NCI-H187 (cell line): ENCODE data around the gene KCNAB1.
"Not testable (repeated sequence)": the region's sequence is repeated elsewhere in the genome, so short reads cannot be mapped to it uniquely, and the experiment has no call there.

Source experiments
- DNase-seq, 2 experiments: peaks; one replicate each; lab custom pipeline; 2025; lab: John Stamatoyannopoulos, UW

KCNAB1 gene

DNA sequence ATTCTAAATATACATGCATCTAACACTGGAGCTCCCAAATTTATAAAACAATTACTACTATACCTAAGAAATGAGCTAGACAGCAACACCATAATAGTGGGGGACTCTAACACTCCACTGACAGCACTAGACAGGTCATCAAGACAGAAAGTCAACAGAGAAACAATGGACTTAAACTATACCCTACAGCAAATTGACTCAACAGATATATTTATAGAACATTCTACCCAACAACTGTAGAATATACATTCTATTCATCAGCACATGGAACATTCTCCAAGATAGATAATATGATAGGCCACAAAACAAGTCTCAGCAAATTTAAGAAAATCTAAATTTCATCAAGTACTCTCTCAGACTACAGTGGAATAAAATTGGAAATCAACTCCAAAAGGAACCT lies 102.0 kb downstream of the KCNAB1 start:
- DNase-seq, result not testable (repeated sequence)

GRCh38 chr3:156224046-156224445 lies 103.7 kb downstream of the KCNAB1 start:
- DNase-seq, result not testable (repeated sequence)

DNA sequence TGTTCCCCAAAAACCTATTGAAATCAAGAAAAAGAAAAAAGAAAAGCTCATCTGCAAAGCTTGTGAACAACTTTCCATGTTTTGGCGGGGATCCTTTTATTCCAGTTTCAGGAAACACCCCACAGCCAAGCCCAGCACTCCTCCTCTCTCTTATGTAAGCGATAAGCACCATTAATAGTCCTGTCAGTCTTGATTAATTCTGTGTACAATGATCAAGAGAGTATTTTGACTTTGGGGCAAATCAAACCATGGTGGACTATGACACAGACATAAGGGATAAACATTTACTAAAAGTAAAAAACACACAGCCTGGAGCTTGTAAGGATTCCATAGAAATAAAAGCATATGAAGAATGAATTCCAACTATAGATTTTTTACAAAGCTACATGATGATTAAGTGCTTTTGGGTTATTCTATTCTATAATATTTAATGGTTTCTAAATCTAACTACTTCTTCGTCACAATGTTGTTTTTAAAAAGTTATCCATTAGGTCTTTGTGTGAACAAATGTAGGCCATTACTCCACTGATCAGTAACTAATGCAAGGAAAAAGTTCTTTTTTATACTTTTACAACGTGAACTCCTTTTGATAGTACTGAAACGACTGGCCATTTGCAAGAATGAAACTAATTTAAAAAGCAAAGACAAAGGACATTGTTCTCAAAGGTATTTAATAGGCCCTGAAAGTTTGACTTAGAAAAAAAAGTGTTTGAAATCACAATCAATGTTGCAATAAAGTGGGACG lies 106.5 kb downstream of the KCNAB1 start:
- no peak for DNase-seq

GRCh38 chr3:156227704-156228103 lies 107.3 kb downstream of the KCNAB1 start:
- no peak for DNase-seq

- DNase-seq, result no peak
Observed at GRCh38 chr3:156230278-156230900, 110.0 kb downstream of the KCNAB1 start.

DNA sequence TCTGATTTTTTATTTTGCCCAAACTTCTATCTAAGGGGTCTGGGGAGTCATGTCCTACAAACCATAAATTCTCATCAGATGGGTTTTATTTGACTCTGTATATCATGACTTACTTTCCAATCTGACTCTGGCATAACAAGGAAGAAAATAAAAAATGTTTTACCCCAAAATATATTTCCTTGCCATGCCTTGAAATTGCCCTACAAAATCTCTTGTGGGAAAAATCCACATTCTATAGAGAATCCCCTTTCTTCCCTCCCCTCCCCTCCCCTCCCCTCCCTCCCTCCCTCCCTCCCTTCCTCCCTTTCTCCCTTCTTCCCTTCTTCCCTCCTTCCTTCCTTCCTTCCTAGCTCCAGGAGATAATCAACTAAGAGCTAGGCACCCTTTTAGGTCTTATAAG lies 110.8 kb downstream of the KCNAB1 start:
- DNase-seq, result not testable (repeated sequence)

DNA sequence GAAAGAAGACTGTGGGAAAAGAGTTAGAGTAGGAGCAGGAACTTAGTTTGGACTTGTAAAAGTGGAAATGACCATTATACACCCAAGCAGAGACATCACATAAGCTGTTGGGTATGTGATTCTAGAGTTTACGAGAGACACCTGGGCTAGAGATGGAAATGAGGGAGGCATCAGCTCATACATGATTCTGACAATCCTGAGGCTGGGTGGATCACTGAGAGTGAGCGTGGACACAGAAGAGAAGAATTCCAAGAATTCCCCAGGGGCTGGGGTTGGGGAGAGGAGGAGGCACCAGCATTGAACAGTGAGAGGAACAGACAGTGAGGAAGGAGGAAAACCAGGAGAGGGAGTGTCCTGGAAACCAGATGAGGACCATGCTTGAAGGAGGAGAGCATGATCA lies 113.5 kb downstream of the KCNAB1 start:
- DNase-seq, result no peak

DNA sequence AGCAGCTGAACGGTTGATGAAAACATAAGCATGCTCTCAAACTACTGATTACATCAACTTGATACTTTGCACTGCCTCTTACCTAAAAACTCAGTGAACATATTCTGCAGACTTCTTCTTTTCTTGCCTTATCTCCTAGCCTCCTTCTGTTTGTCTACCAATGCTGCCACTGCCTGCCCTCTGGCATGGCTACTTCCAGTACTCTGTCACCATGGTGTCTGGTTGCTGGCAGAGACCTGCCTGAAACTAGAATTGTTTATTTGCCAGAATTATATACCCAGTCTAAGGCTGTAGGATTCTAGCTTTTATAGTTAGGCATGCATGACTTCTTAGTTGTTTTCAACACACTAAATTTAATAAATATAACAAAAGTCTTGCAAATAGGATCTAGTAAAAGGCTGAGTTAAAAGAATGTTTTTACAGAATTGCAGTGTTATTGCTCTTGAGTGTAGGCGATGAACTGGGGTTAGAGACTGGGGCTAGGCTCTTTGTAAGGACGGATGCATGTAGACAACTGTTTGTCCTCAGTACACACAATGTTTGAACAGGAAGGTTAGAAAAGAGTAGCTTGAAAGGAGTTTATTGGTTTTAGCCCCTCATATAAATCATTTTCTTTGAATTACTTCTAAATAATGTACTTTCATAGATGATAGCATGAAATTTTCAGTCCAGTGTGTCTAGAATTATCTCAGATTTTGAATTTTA lies 116.3 kb downstream of the KCNAB1 start:
- no peak for DNase-seq

- DNase-seq, result no peak
Observed at GRCh38 chr3:156240642-156241041, 120.3 kb downstream of the KCNAB1 start.

DNA sequence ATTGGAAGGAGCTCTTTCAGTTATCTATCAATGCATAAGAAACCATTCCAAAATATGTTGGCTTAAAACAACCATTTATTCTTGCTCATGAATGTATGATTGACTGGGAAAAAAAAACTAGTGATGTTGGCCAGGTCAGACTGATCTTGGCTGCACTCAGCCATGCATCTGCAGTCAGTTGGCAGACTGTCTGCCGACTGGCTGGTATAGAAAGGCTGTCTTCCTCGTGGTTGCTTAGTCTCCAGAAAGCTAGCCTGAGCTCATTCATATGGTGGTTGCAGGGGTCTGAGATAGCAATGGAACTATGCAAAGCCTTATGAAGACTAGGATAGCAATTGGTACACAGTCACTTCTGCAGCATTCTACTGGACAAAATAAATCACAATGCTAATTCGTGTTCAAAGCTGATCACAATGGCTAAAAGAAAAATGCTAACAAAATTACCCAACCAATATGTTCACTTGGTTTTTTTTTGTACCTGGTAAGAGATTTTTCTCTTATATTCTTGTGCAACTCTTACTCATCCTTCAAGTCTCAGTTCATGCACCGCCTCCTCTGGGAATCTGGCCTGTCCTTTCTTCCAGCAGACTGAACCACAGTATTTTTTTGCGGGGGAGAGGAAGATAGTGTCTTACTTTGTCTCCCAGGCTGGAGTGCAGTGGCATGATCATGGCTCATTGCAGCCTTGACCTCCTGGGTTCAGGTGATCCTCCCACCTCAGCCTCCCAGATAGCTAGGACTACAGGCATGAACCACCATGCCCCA lies 126.8 kb downstream of the KCNAB1 start:
- no peak for DNase-seq

DNA sequence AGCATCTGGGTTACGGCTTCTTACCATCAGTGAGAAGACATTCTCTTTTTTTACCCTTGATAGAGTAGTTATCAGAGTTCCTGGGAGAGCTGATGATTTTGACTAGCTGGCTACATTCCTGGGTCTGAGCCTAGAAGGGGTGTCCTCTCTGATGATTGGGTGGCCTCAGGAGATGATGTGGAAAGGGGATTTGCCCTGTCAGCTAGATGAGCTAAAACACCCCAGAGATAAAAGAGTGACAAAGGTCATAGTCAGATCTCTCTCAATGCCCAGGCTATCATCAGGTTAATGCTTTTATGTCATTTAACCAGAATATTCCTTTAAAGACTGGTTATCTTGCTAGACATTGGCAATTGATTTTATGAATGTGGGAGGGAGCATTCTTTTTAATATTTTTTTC lies 130.2 kb downstream of the KCNAB1 start:
- DNase-seq, result no peak

DNA sequence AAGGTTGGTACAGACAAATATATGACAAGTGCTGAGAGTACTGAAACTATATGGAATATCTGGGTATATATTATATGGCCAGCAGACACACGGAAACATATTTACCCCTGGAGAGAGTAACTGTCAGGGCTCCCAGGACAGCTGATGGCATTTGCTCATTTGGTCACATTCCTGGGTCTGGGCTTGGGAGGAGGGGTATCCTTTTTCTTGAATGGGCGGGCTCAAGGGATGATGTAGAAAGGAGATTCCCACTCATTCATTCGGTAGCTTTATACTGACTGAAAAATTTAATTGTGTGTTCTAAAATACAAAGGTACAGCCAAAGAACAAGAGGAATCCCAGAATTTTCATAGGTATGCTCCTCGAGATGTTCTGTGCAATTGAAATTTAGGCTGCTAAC lies 131.0 kb downstream of the KCNAB1 start:
- DNase-seq, result no peak

- no peak for DNase-seq
Observed at GRCh38 chr3:156252656-156253055, 132.3 kb downstream of the KCNAB1 start.

DNA sequence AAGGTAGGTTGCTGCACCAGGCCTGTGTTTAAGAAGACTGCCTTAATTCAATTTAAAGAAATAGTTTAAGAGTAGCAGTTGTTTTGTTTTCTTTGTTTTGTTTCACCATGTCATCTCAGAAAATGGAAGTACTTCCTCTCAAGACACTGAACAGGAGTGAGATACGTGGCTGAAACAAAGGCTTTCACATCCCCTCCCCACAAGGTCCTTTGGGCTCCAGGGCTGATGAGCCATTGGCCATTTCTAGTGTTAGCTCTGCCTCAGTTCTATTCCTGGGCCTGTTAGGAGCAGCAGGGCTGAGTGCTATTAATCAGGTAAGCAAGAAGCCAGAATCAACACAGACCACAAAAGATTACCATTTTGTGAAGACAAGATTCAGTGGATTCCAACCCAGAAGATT lies 132.8 kb downstream of the KCNAB1 start:
- no peak for DNase-seq

DNA sequence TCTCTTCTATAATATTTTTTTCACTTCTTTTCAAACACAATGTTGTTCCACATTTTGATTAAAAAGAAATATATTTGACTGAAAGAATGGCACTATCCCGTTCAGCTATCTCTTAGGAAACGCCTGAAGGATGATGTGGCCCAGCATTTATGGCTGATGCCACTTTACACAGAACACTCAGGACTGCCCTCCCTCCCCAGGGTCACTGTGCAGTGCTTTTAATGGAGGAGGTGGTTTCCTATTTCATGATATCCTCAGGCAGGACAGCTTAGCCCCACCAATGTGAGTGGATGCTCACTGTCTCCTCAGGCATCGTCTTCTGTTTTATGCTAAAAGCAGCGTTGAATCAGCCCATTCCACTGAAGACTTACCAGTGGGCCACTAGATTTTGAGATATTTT lies 135.9 kb downstream of the KCNAB1 start:
- DNase-seq, result no peak

DNA sequence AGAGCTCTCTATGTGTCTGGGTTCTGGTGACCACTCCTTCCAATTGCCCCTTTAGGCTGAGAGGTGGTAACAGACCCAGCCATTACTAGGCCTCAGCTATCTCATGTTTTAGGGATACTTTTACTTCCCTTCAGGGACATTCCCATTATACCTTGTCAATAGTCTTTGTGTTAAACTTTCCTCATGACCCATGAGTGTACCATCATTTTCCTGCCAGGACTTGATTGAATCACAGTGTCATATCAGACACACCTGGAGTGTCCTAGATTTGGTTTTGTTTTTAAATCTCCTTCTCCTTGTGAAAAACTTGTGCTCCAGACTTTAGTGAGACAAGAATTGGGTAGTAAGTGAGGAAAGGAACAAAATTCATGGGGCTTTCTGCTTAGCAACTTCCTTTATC lies 136.6 kb downstream of the KCNAB1 start:
- DNase-seq, result no peak

DNA sequence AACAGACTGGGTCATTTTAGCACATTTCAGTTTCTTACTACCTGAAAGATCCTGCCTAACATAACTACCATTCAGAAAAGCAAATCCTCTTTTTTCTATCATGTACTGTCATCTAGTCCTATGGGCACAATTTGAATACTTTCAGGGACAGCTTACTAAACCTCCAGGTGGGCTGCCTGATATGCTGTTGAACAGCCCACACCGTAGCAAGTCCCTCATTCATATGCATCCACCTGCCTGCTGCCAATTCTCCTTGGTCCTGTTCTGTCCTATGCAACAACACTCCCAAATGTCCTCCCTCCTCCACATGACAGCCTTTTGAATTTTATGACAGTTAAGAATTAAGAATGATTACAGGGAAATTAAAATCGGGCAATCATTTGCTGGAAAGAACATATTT lies 137.9 kb downstream of the KCNAB1 start:
- no peak for DNase-seq

GRCh38 chr3:156259896-156260295 lies 139.5 kb downstream of the KCNAB1 start:
- no peak for DNase-seq

DNA sequence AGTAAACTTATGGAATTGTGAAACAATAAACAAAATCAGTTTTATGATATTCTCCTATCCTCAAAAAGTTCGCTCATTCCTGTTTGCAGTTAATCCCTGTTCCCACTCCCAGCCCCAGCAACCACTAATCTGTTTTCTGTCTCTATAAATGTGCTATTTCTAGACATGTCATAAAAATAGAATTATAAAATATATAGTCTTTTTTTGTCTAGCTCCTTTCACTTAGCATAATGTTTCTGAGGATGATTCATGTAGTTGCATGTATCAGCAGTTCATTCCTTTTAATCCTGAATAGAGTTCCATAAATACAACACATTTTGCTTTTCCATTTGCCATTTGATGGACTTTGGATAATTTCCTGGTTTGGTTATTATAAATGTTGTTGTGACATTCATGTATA lies 140.0 kb downstream of the KCNAB1 start:
- no peak for DNase-seq

- no peak for DNase-seq
Observed at GRCh38 chr3:156264771-156265170, 144.4 kb downstream of the KCNAB1 start.

DNA sequence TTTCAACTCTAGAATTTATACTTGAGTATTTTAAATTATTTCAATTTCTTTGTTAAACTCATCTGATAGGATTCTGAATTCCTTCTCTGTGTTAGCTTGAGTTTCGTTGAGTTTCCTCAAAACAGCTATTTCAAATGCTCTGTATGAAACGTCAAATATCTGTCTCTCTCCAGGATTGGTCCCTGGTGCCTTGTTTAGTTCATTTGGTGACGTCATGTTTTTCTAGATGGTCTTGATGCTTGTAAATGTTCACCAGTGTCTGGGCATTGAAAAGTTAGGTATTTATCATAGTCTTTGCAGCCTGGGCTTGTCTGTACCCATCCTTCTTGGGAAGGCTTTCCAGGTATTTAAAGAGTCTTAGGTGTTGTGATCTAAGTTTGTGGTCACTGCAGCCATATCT lies 151.1 kb downstream of the KCNAB1 start:
- no peak for DNase-seq

- no peak for DNase-seq
Observed at GRCh38 chr3:156271995-156272719, 151.8 kb downstream of the KCNAB1 start.
